AG04449 (cell line): Measurements from ENCODE around the gene CIPC.

Experiments
- CTCF ChIA-PET: fragments of 350-600 bp; formaldehyde crosslinking; extraction: SDS; loops from one replicate; lab custom pipeline; 2021; ENCODE audit warnings: antibody characterized with exemption; lab: Yijun Ruan, JAX
- POLR2A ChIA-PET: fragments of 400-600, 350-600 bp; formaldehyde crosslinking; extraction: SDS; loops from one replicate; lab custom pipeline; 2020; ENCODE audit warnings: antibody characterized with exemption, inconsistent platforms; lab: Yijun Ruan, JAX
- DNase-seq: peaks from one replicate; pipeline ENCODE4 v3.0.0-alpha.2; 2010; ENCODE audit warnings: low read depth, low spot score
- H3K4me3 ChIP-seq: 2 replicates; pipeline ENCODE4 v1.5.1; 2011; ENCODE audit warnings: low read depth, mild to moderate bottlenecking, control low read depth, low read length
- CTCF ChIP-seq: IDR thresholded peaks from one replicate; pipeline ENCODE4 v1.5.1; 2011; ENCODE audit warnings: mild to moderate bottlenecking, moderate library complexity, low read length, control low read depth, inconsistent platforms; ENCODE audit not compliant: insufficient read depth; ENCODE audit errors: missing control alignments

Gene CIPC

DNA sequence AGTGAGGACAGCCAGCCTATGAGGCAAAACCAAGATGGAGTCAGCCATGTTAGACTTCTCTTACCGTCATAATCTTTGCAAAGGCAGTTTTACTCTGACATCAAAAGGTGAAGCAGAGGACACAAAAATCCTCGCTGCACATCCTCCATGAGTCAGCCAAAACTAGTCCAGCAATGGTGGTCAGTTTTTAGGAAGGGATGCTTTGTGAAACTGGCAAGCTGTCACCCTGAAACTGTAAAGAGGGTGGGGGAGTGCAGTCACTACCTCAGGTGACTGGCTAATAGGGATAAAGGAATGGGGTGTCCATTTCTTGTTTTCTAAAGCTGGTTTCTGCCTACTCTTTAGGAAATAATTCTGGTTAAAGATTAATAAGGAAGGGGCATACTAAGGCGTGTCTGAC, 5.4 kb upstream of the CIPC start:
- H3K4me3 ChIP-seq: no peak overlapping the region
- no peak for DNase-seq
- TF ChIP-seq CTCF: no peak
- ChIA-PET CTCF (interaction anchor here (0.7 to 27.4 kb wide), 5 partner anchors 10 to 219 kb away, joined by 3 to 464 read pairs (median 7); no protein-coding TSS in a partner anchor), POLR2A (no interaction called here)

- peak; percentile 34 for DNase-seq
- H3K4me3 ChIP-seq: no peak overlapping the region
- ChIA-PET POLR2A (no interaction called here), CTCF (interaction anchor here (0.7 to 27.4 kb wide), 27 partner anchors 9 to 386 kb away, joined by 3 to 464 read pairs (median 4); no protein-coding TSS in a partner anchor)
- TF ChIP-seq CTCF: peak; percentile 76
Measured at GRCh38 chr14:77094672-77095284, 3.3 kb upstream of the CIPC start.

- ChIA-PET POLR2A (interaction anchor here (1.0 kb wide), 1 partner anchor 69 kb away, joined by 3 read pairs; no protein-coding TSS in a partner anchor), CTCF (interaction anchor here (0.6 to 27.4 kb wide), 12 partner anchors 12 to 223 kb away, joined by 3 to 464 read pairs (median 9); no protein-coding TSS in a partner anchor)
- no peak for TF ChIP-seq CTCF
- DNase-seq: no peak
- peak overlapping the region; percentile 76 for H3K4me3 ChIP-seq
Measured at GRCh38 chr14:77097006-77097699, 905 bp upstream of the CIPC start.

DNA sequence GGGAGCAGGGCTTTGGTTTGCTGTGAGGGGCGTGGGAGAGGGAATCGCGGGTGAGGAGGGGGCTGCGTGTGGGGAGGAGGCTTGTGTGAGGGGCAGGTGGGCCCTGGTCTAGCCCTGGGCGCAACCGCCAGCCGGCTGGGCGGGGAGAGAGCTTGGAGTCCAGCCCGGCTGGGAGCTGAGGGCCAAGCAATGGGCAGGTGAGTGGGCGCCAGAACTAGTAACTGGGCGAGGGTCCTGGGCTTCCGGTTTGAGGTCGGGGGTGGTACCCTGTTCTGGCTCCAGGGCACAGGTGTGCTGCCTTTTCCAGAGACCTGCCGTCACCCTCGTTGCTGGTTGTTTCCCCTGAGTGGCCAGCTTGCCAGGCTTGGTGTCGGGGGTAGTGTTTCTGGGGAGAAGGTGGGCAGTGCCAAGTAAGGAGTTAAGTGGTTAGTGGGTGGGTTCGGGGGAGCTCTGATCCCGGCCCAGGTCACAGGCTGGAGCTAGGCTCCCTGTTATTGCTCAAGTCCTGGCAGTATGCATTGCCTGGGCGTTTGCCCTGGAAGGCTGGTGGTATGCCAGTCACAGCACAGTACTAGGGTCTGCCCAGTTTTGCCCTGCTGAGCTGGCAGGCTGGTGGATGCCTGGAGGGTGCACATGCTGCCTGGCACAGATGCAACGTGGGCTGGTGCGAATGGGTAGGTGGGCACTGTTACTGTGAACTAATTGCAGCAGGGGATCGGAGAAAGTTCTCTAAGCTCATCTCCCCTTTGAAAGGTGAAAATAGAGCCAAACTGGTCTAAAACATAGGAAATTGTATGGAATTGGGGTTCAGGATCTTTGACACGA, 683 bp downstream of the CIPC start:
- ChIA-PET CTCF (interaction anchor here (1.0 to 27.4 kb wide), 11 partner anchors 11 to 389 kb away, joined by 3 to 464 read pairs (median 7); no protein-coding TSS in a partner anchor), POLR2A (no interaction called here)
- no peak for DNase-seq
- H3K4me3 ChIP-seq: peak overlapping the region; percentile 100
- no peak for TF ChIP-seq CTCF

DNA sequence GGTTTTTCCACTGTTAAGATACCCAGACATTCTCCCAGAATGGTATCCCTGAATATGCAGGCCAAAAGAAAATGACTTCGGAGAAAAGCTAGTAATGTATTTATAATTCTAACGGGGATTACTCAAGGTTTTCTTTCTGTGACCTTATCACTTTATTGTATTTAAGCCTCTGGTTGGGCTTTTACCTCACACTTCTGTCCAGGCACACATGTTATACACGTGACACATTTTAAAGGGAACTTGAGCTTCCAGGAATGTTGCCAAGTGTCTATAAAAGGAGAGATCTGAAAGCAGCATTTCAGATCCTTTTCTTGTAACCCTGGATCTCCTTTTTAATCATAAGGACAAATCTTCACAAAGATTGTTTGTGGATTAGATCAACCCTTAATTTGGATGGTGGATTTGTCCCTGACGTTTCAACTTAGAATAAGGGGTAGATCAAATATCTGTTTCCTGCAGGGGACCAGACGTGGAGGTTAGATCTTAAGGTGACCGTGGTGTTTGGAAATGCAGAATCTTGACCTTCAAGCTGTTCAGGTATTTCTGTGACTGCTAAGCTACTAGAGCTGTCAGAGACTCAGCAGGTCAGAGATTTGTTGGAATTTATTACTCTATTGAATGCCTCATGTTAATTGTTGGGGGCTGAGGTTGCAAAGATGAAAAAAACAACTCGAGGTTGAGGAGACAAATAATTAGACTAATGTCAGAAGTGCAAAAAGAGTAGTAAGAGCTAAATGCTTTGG, 1.5 kb downstream of the CIPC start:
- peak; percentile 41 for DNase-seq
- ChIA-PET CTCF (interaction anchor here (0.7 to 27.4 kb wide), 13 partner anchors 8 to 390 kb away, joined by 3 to 464 read pairs (median 6); no protein-coding TSS in a partner anchor), POLR2A (interaction anchor here (0.7 kb wide), 1 partner anchor 181 kb away, joined by 3 read pairs; no protein-coding TSS in a partner anchor)
- H3K4me3 ChIP-seq: peak overlapping the region; percentile 100
- no peak for TF ChIP-seq CTCF
